ENCODE data around the gene NRP2.

DNA sequence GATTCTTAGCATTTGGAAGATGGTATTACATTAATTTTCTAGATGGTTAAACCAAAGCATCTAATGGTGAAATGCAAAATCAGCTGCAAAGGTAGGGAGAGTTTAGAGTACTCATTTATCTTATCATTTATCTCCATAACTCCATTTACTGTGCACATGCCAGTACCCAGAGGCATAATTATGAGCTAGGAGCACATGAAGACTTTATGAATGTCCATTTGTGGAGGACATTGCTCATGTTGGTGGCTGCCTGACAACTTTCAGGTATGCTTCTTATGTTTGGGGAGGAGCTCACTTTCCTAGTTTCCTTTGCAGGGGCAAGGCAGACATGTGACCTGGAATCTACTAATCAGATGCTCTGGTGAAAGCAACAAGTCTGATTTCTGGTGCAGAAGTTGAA, 134.0 kb downstream of the NRP2 start:
- TF ChIP-seq POLR2A (IDR thresholded peaks at IDR 0.05; ENCODE audit: low read length), result no peak
- no peak for TF ChIP-seq GATA1 (IDR thresholded peaks at IDR 0.05; ENCODE audit: low read depth, low read length)

Measured in erythroblast (primary cell).